ENCODE measurements around the gene GSS.

Gene GSS

GRCh38 chr20:34995192-34995591 is 39.6 kb upstream of the GSS start:
- H3K4me3 Mint-ChIP-seq = no peak overlapping the region

DNA sequence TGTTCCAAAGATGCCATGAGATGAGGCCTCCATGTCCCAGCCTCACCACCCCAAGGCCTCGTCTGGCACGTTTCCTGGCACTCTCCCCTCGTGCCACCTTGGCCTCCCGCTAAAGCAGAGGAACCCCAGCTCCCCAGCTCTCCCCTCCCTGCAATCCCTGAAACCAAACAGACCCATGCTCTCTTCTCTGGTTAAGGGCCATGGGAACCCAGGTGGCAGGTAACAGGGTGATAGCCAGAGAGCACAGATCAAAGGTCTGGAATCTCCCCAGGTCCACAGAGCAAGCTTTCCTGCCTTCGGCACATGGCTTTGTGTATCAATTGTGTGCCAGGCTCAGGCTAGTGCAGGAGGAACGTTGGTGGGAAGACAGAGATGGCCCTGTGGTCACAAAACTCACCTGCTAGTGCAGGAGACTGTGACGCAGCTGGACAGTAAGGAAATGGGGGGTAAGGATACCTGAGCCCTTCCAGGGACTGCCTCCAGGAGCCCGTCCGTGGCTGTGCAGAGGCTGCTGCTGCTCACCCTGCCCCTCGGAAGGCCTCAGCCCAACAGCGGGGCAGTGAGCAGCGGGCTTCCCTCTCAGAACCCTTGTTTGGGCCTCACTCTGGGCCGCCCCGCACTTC is 39.0 kb upstream of the GSS start:
- no peak overlapping the region for H3K27ac Mint-ChIP-seq
- H3K27me3 Mint-ChIP-seq (ENCODE audit: low read depth, poor library complexity) = no peaks in the 10 kb centered on the region
- no peak for TF ChIP-seq CTCF (IDR thresholded peaks at IDR 0.05)
- H3K36me3 Mint-ChIP-seq (ENCODE audit: low read depth) = peaks cover 34% of the 10 kb centered on the region
- no peak overlapping the region for H3K4me3 Mint-ChIP-seq
- no peak for DNase-seq
- no peaks in the 10 kb centered on the region for H3K9me3 Mint-ChIP-seq
- H3K4me1 Mint-ChIP-seq = peaks cover 7% of the 10 kb centered on the region

More at GRCh38 chr20:34995192-34995591, 39.6 kb upstream of the GSS start:
- H3K27ac Mint-ChIP-seq = no peak overlapping the region
- peaks cover 7% of the 10 kb centered on the region for H3K4me1 Mint-ChIP-seq
- DNase-seq = no peak
- H3K9me3 Mint-ChIP-seq = no peaks in the 10 kb centered on the region
- no peaks in the 10 kb centered on the region for H3K27me3 Mint-ChIP-seq (ENCODE audit: low read depth, poor library complexity)
- H3K36me3 Mint-ChIP-seq (ENCODE audit: low read depth) = peaks cover 34% of the 10 kb centered on the region
- TF ChIP-seq CTCF (IDR thresholded peaks at IDR 0.05) = no peak

DNA sequence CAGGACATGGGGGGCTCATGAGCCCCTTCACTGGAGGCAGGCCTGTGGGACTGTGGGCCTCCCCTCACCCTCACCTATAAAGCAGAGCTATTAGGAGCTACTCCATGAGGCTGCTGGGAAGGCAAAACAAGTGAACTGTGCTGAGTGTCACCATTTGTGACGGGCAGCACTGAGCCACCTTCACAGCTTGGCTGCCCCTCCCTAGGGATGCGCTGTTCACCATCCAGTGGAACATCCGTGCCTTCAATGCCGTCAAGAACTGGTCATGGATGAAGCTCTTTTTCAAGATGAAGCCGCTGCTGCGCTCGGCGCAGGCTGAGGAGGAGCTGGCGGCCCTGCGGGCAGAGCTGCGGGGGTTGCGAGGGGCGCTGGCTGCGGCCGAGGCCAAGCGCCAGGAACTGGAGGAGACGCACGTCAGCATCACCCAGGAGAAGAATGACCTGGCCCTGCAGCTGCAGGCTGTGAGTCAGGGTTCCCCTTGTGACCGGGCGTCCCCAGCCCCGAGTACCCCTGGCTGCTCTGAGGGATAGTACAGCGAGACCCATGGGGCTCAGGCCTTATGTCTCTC is 38.4 kb upstream of the GSS start:
- Mint-ChIP-seq H3K36me3 (ENCODE audit: low read depth) (peaks cover 30% of the 10 kb centered on the region), H3K4me3 (no peak overlapping the region), H3K9me3 (no peaks in the 10 kb centered on the region), H3K4me1 (peaks cover 7% of the 10 kb centered on the region), H3K27me3 (ENCODE audit: low read depth, poor library complexity) (peaks cover 3% of the 10 kb centered on the region), H3K27ac (no peak overlapping the region)
- no peak for TF ChIP-seq CTCF (IDR thresholded peaks at IDR 0.05)
- DNase-seq = no peak

DNA sequence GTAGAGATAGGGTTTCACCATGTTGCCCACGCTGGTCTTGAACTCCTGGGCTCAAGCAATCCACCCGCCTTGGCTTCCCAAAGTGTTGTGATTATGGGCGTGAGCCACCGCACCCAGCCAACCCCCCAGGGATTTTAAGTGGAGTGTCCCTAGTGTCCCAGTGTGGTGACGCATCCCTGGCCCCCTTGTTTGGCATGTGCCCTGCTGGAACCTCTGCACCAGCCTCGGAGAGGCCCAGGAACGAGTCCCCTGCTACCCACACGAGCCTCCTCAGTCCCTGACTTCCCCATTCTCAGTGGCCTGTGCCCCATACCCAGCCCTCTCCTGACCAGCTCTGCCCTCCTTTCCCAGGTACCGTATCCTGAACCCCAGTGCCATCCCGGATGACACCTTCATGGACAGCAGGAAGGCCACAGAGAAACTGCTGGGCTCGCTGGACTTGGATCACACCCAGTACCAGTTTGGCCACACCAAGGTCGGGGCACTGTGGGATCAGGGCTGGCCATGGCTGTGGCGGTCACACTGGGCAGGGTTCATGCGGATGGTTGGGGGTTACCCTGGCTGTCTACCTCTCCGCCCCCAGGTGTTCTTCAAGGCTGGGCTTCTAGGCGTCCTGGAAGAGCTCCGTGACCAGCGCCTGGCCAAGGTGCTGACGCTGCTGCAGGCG is 37.3 kb upstream of the GSS start:
- DNase-seq = no peak
- Mint-ChIP-seq H3K36me3 (ENCODE audit: low read depth) (peaks cover 24% of the 10 kb centered on the region), H3K9me3 (no peaks in the 10 kb centered on the region), H3K4me1 (peaks cover 7% of the 10 kb centered on the region), H3K4me3 (no peak overlapping the region), H3K27me3 (ENCODE audit: low read depth, poor library complexity) (peaks cover 9% of the 10 kb centered on the region), H3K27ac (no peak overlapping the region)
- no peak for TF ChIP-seq CTCF (IDR thresholded peaks at IDR 0.05)

- Mint-ChIP-seq H3K4me1 (peaks cover 15% of the 10 kb centered on the region), H3K4me3 (no peak overlapping the region), H3K9me3 (no peaks in the 10 kb centered on the region), H3K27ac (no peak overlapping the region), H3K36me3 (ENCODE audit: low read depth) (peaks cover 13% of the 10 kb centered on the region), H3K27me3 (ENCODE audit: low read depth, poor library complexity) (peaks cover 9% of the 10 kb centered on the region)
- TF ChIP-seq CTCF (IDR thresholded peaks at IDR 0.05) = no peak
- DNase-seq = no peak
Measured at GRCh38 chr20:34990661-34991214, 35.1 kb upstream of the GSS start.
